ENCODE results near the gene TMTC1. TPM values are rescaled to one million over a fixed set of nuclear protein-coding genes. Genes with fewer than 3 reads are reported as not detected.

TMTC1 gene
- total and polyA plus RNA-seq, 9 of the 15 experiments (the other 6 are each of a cell fraction or from before 2014, with no cell fraction given), result under 0.01 to 0.18 (median 0.06) TPM; not detected in 2

DNA sequence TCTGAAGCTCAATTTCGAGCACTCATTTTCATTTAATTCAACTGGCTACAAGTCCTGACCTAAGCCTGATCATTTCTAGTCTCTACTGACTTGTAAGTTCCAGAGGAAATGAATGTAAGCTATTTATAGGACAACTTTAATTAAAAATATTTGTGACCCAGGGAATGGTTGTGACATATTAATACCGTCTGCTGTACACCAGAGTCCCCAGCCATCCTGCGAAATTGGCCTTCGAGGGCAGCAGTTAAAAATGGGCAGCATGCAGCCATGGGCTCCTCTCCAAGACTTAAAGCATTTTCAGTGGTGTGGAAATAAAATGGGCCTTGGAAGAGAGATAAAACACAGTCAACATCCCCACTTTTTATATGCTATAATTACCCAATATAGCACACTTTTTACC, 255.6 kb downstream of the TMTC1 start (continued):
- TF ChIP-seq TAF1 (IDR thresholded peaks at IDR 0.05; ENCODE audit: control insufficient read depth, extremely low read depth, insufficient read depth, low read length, severe bottlenecking) (no peak), KHSRP (IDR thresholded peaks at IDR 0.05) (no peak), GATAD2B (IDR thresholded peaks at IDR 0.05; ENCODE audit: borderline replicate concordance) (no peak), IRF1 (CRISPR knock-in tag; IDR thresholded peaks at IDR 0.05; ENCODE audit: borderline replicate concordance) (no peak), ZNF398 (CRISPR knock-in tag; IDR thresholded peaks at IDR 0.05) (no peak)

DNA sequence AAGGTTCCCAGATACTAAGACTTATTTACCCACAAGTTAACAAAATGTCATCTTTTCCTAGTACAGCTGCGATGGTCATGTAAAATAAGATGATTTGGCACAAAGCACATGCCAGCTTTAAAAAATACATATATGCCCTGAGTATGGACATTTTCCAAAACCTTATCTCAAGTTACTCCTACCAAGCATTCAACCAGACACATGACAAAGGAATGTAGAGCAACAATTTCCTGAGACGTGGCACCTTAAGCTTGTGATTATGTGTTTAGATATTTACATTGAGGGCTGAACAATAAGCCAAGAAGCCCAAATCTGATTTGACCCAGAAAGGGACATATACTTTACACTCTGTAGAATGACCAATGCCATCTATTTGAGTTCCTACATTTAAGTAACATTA, 261.8 kb downstream of the TMTC1 start:
- Histone ChIP-seq H3K4me1 (replicated peaks in 1 of 2; ENCODE audit: control insufficient read depth in 2 of 2, insufficient read depth in 2 of 2, low read length in 2 of 2) (no peaks in the 10 kb centered on the region), H2AFZ (ENCODE audit: low read depth, low read length) (no peak overlapping the region), H3K36me3 (ENCODE audit: control insufficient read depth, insufficient read depth, low read length) (no peaks in the 10 kb centered on the region), H3K27me3 (ENCODE audit: control insufficient read depth in 2 of 2, insufficient read depth in 2 of 2, low read length in 2 of 2) (no peaks in the 10 kb centered on the region), H3K79me2 (ENCODE audit: control insufficient read depth, insufficient read depth, low read length) (no peaks in the 10 kb centered on the region), H3K9ac (ENCODE audit: insufficient read depth in 1 of 2, low read depth in 2 of 2, low read length in 2 of 2) (no peak overlapping the region), H3K4me3 (no peak overlapping the region), H4K20me1 (replicated peaks; ENCODE audit: control insufficient read depth, insufficient read depth, low read length) (no peaks in the 10 kb centered on the region), H3K4me2 (ENCODE audit: insufficient read depth, low read length) (no peak overlapping the region), H3K27ac (ENCODE audit: extremely low read depth, low read depth, low read length) (no peak overlapping the region), H3K9me1 (ENCODE audit: control insufficient read depth, insufficient read depth, low read length) (no peaks in the 10 kb centered on the region), H3K9me3 (replicated peaks; ENCODE audit: control insufficient read depth, insufficient read depth, low read depth, low read length) (no peaks in the 10 kb centered on the region)
- BruUV-seq (replicated peaks), result no TSS peak
- ChIA-PET CTCF (ENCODE audit: low intra/inter-chr PET ratio) (interaction anchor here (0.7 to 4.2 kb wide), 2 partner anchors 1285 to 1324 kb away, joined by 3 to 36 read pairs; no protein-coding TSS in a partner anchor), POLR2A (no interaction called here)
- FAIRE-seq, result no peak
- intact Hi-C loops (cut with micrococcal nuclease), result no loop called here
- no peak for ATAC-seq
- in situ Hi-C loops (cut with MboI), result loop anchor here (10.0 kb wide), 1 partner anchor 1283 kb away; no protein-coding TSS in a partner anchor
- 3% methylated on average over 2 of the region's 2 CpGs for whole genome bisulfite sequencing (ENCODE audit: insufficient coverage, low coverage, missing lambda C conversion rate)
- no peak for DNase-seq (ENCODE audit: extremely low read depth in 1 of 4, low spot score in 3 of 4)
- TF ChIP-seq, protein P1, sequence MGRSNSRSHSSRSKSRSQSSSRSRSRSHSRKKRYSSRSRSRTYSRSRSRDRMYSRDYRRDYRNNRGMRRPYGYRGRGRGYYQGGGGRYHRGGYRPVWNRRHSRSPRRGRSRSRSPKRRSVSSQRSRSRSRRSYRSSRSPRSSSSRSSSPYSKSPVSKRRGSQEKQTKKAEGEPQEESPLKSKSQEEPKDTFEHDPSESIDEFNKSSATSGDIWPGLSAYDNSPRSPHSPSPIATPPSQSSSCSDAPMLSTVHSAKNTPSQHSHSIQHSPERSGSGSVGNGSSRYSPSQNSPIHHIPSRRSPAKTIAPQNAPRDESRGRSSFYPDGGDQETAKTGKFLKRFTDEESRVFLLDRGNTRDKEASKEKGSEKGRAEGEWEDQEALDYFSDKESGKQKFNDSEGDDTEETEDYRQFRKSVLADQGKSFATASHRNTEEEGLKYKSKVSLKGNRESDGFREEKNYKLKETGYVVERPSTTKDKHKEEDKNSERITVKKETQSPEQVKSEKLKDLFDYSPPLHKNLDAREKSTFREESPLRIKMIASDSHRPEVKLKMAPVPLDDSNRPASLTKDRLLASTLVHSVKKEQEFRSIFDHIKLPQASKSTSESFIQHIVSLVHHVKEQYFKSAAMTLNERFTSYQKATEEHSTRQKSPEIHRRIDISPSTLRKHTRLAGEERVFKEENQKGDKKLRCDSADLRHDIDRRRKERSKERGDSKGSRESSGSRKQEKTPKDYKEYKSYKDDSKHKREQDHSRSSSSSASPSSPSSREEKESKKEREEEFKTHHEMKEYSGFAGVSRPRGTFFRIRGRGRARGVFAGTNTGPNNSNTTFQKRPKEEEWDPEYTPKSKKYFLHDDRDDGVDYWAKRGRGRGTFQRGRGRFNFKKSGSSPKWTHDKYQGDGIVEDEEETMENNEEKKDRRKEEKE (IDR thresholded peaks at IDR 0.05; ENCODE audit: borderline replicate concordance in 1 of 2, control insufficient read depth in 1 of 2, low read depth in 2 of 2, low read length in 1 of 2), result no peak
- TF ChIP-seq ZNF239 (CRISPR knock-in tag; IDR thresholded peaks at IDR 0.05), result no peak
- TF ChIP-seq BCOR (IDR thresholded peaks at IDR 0.05), result no peak
- TF ChIP-seq, protein P2, sequence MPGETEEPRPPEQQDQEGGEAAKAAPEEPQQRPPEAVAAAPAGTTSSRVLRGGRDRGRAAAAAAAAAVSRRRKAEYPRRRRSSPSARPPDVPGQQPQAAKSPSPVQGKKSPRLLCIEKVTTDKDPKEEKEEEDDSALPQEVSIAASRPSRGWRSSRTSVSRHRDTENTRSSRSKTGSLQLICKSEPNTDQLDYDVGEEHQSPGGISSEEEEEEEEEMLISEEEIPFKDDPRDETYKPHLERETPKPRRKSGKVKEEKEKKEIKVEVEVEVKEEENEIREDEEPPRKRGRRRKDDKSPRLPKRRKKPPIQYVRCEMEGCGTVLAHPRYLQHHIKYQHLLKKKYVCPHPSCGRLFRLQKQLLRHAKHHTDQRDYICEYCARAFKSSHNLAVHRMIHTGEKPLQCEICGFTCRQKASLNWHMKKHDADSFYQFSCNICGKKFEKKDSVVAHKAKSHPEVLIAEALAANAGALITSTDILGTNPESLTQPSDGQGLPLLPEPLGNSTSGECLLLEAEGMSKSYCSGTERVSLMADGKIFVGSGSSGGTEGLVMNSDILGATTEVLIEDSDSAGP (CRISPR knock-in tag; IDR thresholded peaks at IDR 0.05), result no peak
- no peak for TF ChIP-seq TCFL5 (CRISPR knock-in tag; conservative IDR thresholded peaks at IDR 0.05)

All from K562 (cell line).